Aorta (tissue), 5 donors: ENCODE results near the gene TMEM225B. TPM values are rescaled to one million over a fixed set of nuclear protein-coding genes. Genes with fewer than 3 reads are reported as not detected.
"Not testable (repeated sequence)": the region's sequence is repeated elsewhere in the genome, so short reads cannot be mapped to it uniquely, and the experiment has no call there.

ENCODE experiments used
- ATAC-seq: fragments of 200-7000 bp; cut with Tn5 transposase; one replicate; pipeline ENCODE4 v1.9.1; 2022; ENCODE audit warnings: moderate library complexity; ENCODE audit not compliant: low FRiP score
- DNase-seq, 2 donors: peaks; one replicate each; pipeline ENCODE4 v3.0.0-alpha.2; 2020
- H3K27ac ChIP-seq, 2 donors: one replicate each; pipeline ENCODE4 v1.5.1; 2013; ENCODE audit warnings: low read length in 2 of 2, mild to moderate bottlenecking in 2 of 2, moderate library complexity in 2 of 2, control low read depth in 1 of 2, inconsistent platforms in 1 of 2, low read depth in 1 of 2
- H3K27me3 ChIP-seq, 2 donors: one replicate each; pipeline ENCODE4 v1.6.1; 2013; ENCODE audit warnings: control low read depth in 1 of 2, low read length in 1 of 2, mild to moderate bottlenecking in 1 of 2, moderate library complexity in 1 of 2; ENCODE audit not compliant: insufficient read depth in 2 of 2, control insufficient read depth in 1 of 2
- H3K36me3 ChIP-seq, 2 donors: one replicate each; pipeline ENCODE4 v1.6.1; 2013; ENCODE audit warnings: control low read depth in 1 of 2, low read length in 1 of 2, mild to moderate bottlenecking in 1 of 2; ENCODE audit not compliant: insufficient read depth in 2 of 2, control insufficient read depth in 1 of 2
- H3K4me1 ChIP-seq, 2 donors: one replicate each; pipeline ENCODE4 v1.6.1; 2013; ENCODE audit warnings: low read length in 2 of 2, control low read depth in 1 of 2, mild to moderate bottlenecking in 1 of 2, moderate library complexity in 1 of 2; ENCODE audit not compliant: insufficient read depth in 2 of 2, control insufficient read depth in 1 of 2
- H3K4me3 ChIP-seq, 2 donors: one replicate each; pipeline ENCODE4 v1.5.1; 2013; ENCODE audit warnings: low read length in 2 of 2, control low read depth in 1 of 2, mild to moderate bottlenecking in 1 of 2
- H3K9me3 ChIP-seq: one replicate; pipeline ENCODE4 v1.6.1; 2013; ENCODE audit warnings: mild to moderate bottlenecking, low read length; ENCODE audit not compliant: control insufficient read depth
- WGBS, 2 donors: extraction: QIAGEN DNeasy Blood & Tissue Kit; methylation state at CpG; one replicate each; pipeline ENCODE4 v1.1.7; 2013; 5-methylcytosine and 5-hydroxymethylcytosine counted together
- intact Hi-C, 2 donors: fragments of 100-400 bp; cut with DNase I; formaldehyde crosslinking; loops; one replicate each; pipeline versions ENCODE4 v1.14.2 to v1.15.0; 2022
- polyA plus RNA-seq, 2 donors: library from polyadenylated mRNA; stranded (reverse); fragments of 200-250 nt; gene quantifications; one replicate each; pipeline ENCODE4 v1.2.3, GENCODE V29; 2013
- total RNA-seq, 2 donors: library from RNA; stranded (reverse); fragmentation: NEBNext Ultra II Directional; extraction: Animal tissue kit (Norgen Biotek cat#: 25700); gene quantifications; one replicate each; pipeline ENCODE4 v1.2.1, GENCODE V29; 2021
- donor health status: healthy with polysubstance abuse.
- donor health status: Bipolar disorder and iron deficiency.
- donor health status: DM: no; HTN: no; CAD: no.
- donor health status: DM: no; HTN: no; CAD: no.
- donor health status: DM: yes; HTN: yes; CAD: no.

TMEM225B gene
- total and polyA plus RNA-seq, 4 donors, result 0.52 to 1.7 (median 0.95) TPM

GRCh38 chr7:99558306-99559174 is 39.5 kb upstream of the TMEM225B start, which contains the start of gene ZNF655:
Gene ZNF655 (plus strand): TSS chr7:99558642. CDS start chr7:99560560, 1,918 bp downstream.
- ATAC-seq, result peak; percentile 96
- peaks cover 3 to 8% of the 10 kb centered on the region in 2 donors for H3K36me3 ChIP-seq
- intact Hi-C loops, result no loop called here
- WGBS, 2 donors, result 0% methylated on average over 72 to 73 of the region's 73 CpGs
- peak; percentile 95 to 98 for DNase-seq
- H3K27ac ChIP-seq, result peak within 1 kb of the TSS; percentile 34 to 65
- no peaks in the 10 kb centered on the region for H3K9me3 ChIP-seq
- H3K4me1 ChIP-seq, result peaks cover 0 to 3% of the 10 kb centered on the region in 2 donors
- H3K27me3 ChIP-seq, result no peaks in the 10 kb centered on the region
- H3K4me3 ChIP-seq, result peak within 1 kb of the TSS; percentile 52 to 89

GRCh38 chr7:99559175-99559915 is 38.7 kb upstream of the TMEM225B start:
- peaks cover 0 to 3% of the 10 kb centered on the region in 2 donors for H3K4me1 ChIP-seq
- intact Hi-C loops, result no loop called here
- H3K9me3 ChIP-seq, result no peaks in the 10 kb centered on the region
- WGBS, 2 donors, result 25 to 26% methylated on average over 31 of the region's 31 CpGs
- no peak for DNase-seq
- peak overlapping the region; percentile 34 to 65 for H3K27ac ChIP-seq
- H3K27me3 ChIP-seq, result no peaks in the 10 kb centered on the region
- no peak for ATAC-seq
- peaks cover 3 to 10% of the 10 kb centered on the region in 2 donors for H3K36me3 ChIP-seq
- peak overlapping the region; percentile 52 to 89 for H3K4me3 ChIP-seq

GRCh38 chr7:99560834-99561736 is 37.0 kb upstream of the TMEM225B start:
- intact Hi-C loops, result no loop called here
- WGBS, 2 donors, result 86 to 88% methylated on average over 7 of the region's 7 CpGs
- ATAC-seq (no peak), DNase-seq (no peak)
- no peaks in the 10 kb centered on the region for H3K9me3 ChIP-seq
- H3K4me1 ChIP-seq, result peaks cover 0 to 3% of the 10 kb centered on the region in 2 donors
- peaks cover 3 to 12% of the 10 kb centered on the region in 2 donors for H3K36me3 ChIP-seq
- no peaks in the 10 kb centered on the region for H3K27me3 ChIP-seq
- H3K4me3 ChIP-seq, result no peak overlapping the region
- no peak overlapping the region for H3K27ac ChIP-seq

- no peaks in the 10 kb centered on the region for H3K27me3 ChIP-seq
- no peaks in the 10 kb centered on the region for H3K9me3 ChIP-seq
- no peak overlapping the region for H3K27ac ChIP-seq
- intact Hi-C loops, result no loop called here
- H3K4me3 ChIP-seq, result no peak overlapping the region
- no peak for ATAC-seq
- peaks cover 0 to 3% of the 10 kb centered on the region in 2 donors for H3K4me1 ChIP-seq
- 88 to 97% methylated on average over 2 of the region's 2 CpGs for WGBS, 2 donors
- peaks cover 3 to 12% of the 10 kb centered on the region in 2 donors for H3K36me3 ChIP-seq
- no peak for DNase-seq
Observed at GRCh38 chr7:99561737-99562051, 36.4 kb upstream of the TMEM225B start.

GRCh38 chr7:99562114-99562784 is 35.8 kb upstream of the TMEM225B start:
- peaks cover 3 to 12% of the 10 kb centered on the region in 2 donors for H3K36me3 ChIP-seq
- no peaks in the 10 kb centered on the region for H3K27me3 ChIP-seq
- intact Hi-C loops, result no loop called here
- ATAC-seq (no peak), DNase-seq (no peak)
- no peaks in the 10 kb centered on the region for H3K9me3 ChIP-seq
- H3K4me1 ChIP-seq, result peaks cover 0 to 3% of the 10 kb centered on the region in 2 donors
- no peak overlapping the region for H3K4me3 ChIP-seq
- no peak overlapping the region for H3K27ac ChIP-seq
- 83 to 85% methylated on average over 9 of the region's 9 CpGs for WGBS, 2 donors

GRCh38 chr7:99562832-99563231 is 35.2 kb upstream of the TMEM225B start:
- 32 to 39% methylated on average over 2 of the region's 2 CpGs for WGBS, 2 donors
- ATAC-seq (no peak), DNase-seq (no peak)
- no peak overlapping the region for H3K27ac ChIP-seq
- H3K9me3 ChIP-seq, result no peaks in the 10 kb centered on the region
- no peaks in the 10 kb centered on the region for H3K27me3 ChIP-seq
- peaks cover 3 to 12% of the 10 kb centered on the region in 2 donors for H3K36me3 ChIP-seq
- H3K4me3 ChIP-seq, result no peak overlapping the region
- H3K4me1 ChIP-seq, result peaks cover 0 to 3% of the 10 kb centered on the region in 2 donors
- intact Hi-C loops, result no loop called here

- no peaks in the 10 kb centered on the region for H3K9me3 ChIP-seq
- DNase-seq, result no peak
- H3K27me3 ChIP-seq, result no peaks in the 10 kb centered on the region
- H3K4me1 ChIP-seq, result peaks cover 0 to 3% of the 10 kb centered on the region in 2 donors
- intact Hi-C loops, result no loop called here
- 81 to 84% methylated on average over 10 of the region's 10 CpGs for WGBS, 2 donors
- no peak for ATAC-seq
- H3K27ac ChIP-seq, result no peak overlapping the region
- H3K36me3 ChIP-seq, result peaks cover 3 to 12% of the 10 kb centered on the region in 2 donors
- no peak overlapping the region for H3K4me3 ChIP-seq
Observed at GRCh38 chr7:99563650-99564049, 34.4 kb upstream of the TMEM225B start.

GRCh38 chr7:99568770-99569169 is 29.3 kb upstream of the TMEM225B start:
- 96 to 97% methylated on average over 7 of the region's 7 CpGs for WGBS, 2 donors
- H3K9me3 ChIP-seq, DNase-seq, ATAC-seq, H3K27me3 ChIP-seq, H3K36me3 ChIP-seq, H3K27ac ChIP-seq, intact Hi-C loops, H3K4me3 ChIP-seq, H3K4me1 ChIP-seq: not testable (repeated sequence)
